Smooth muscle cell (in vitro differentiated cells): ENCODE results near the gene MRM3. TPM values are rescaled to one million over a fixed set of nuclear protein-coding genes. Genes with fewer than 3 reads are reported as not detected.

ENCODE experiments used
- DNase-seq: peaks from one replicate; lab custom pipeline; 2025; ENCODE audit not compliant: unreplicated experiment; lab: John Stamatoyannopoulos, UW
- H2AFZ ChIP-seq: fragments of 200-600 bp; sonication (generic); 2 replicates; pipeline ENCODE4 v1.6.0; 2016; ENCODE audit warnings: antibody characterized with exemption, low read depth, mild to moderate bottlenecking
- H3F3A ChIP-seq: fragments of 200-600 bp; sonication (generic); 2 replicates; pipeline ENCODE4 v1.6.0; 2017; ENCODE audit warnings: antibody characterized with exemption, low read depth
- H3K27ac ChIP-seq: fragments of 200-600 bp; sonication (generic); 2 replicates; pipeline ENCODE4 v1.5.1; 2016; ENCODE audit warnings: low read depth, mild to moderate bottlenecking
- H3K27me3 ChIP-seq: fragments of 200-600 bp; sonication (generic); 2 replicates; pipeline ENCODE4 v1.6.1; 2016; ENCODE audit warnings: low read depth, mild to moderate bottlenecking
- H3K36me3 ChIP-seq: fragments of 200-600 bp; sonication (generic); 2 replicates; pipeline ENCODE4 v1.5.1; 2016; ENCODE audit warnings: low read depth
- H3K4me1 ChIP-seq: fragments of 200-600 bp; sonication (generic); 2 replicates; pipeline ENCODE4 v1.5.1; 2016; ENCODE audit warnings: low read depth
- H3K4me2 ChIP-seq: fragments of 200-600 bp; sonication (generic); 2 replicates; pipeline ENCODE4 v1.6.0; 2016; ENCODE audit warnings: mild to moderate bottlenecking
- H3K4me3 ChIP-seq: fragments of 200-600 bp; sonication (generic); 2 replicates; pipeline ENCODE4 v1.5.1; 2016; ENCODE audit warnings: mild to moderate bottlenecking
- H3K79me2 ChIP-seq: fragments of 200-600 bp; sonication (generic); 2 replicates; pipeline ENCODE4 v1.6.0; 2016; ENCODE audit warnings: low read depth, mild to moderate bottlenecking
- H3K9ac ChIP-seq: fragments of 200-600 bp; sonication (generic); 2 replicates; pipeline ENCODE4 v1.6.0; 2016; ENCODE audit warnings: low read depth
- H3K9me3 ChIP-seq: fragments of 200-600 bp; sonication (generic); replicated peaks from 2 replicates; pipeline ENCODE4 v1.5.1; 2016; ENCODE audit warnings: low read depth
- H4K20me1 ChIP-seq: fragments of 200-600 bp; sonication (generic); 2 replicates; pipeline ENCODE4 v1.6.0; 2016; ENCODE audit warnings: low read depth
- WGBS: methylation state at CpG from one replicate; pipeline ENCODE4 v1.1.7; 2016; ENCODE audit warnings: low lambda C conversion rate; 5-methylcytosine and 5-hydroxymethylcytosine counted together
- polyA plus RNA-seq: library from polyadenylated mRNA; unstranded; fragments of >200 nt; fragmentation: Nextera tagmentation; extraction: Ambion mirVana; gene quantifications from 2 replicates; pipeline ENCODE4 v1.2.1, GENCODE V29; 2016
- total RNA-seq: library from RNA; depleted of rRNA; stranded (reverse); fragments of >200 nt; gene quantifications from 2 replicates; pipeline ENCODE4 v1.2.3, GENCODE V29; 2014
- TF ChIP-seq, protein P1 (sequence below): fragments of 200-600 bp; sonication (generic); IDR thresholded peaks from 2 replicates; pipeline ENCODE4 v1.5.1; 2017; ENCODE audit warnings: borderline replicate concordance, mild to moderate bottlenecking, antibody characterized with exemption; ENCODE audit not compliant: insufficient read depth, poor library complexity, severe bottlenecking

Gene MRM3
- total and polyA plus RNA-seq, 2 experiments from 2014 or later, result 8.7 to 12.8 TPM

DNA sequence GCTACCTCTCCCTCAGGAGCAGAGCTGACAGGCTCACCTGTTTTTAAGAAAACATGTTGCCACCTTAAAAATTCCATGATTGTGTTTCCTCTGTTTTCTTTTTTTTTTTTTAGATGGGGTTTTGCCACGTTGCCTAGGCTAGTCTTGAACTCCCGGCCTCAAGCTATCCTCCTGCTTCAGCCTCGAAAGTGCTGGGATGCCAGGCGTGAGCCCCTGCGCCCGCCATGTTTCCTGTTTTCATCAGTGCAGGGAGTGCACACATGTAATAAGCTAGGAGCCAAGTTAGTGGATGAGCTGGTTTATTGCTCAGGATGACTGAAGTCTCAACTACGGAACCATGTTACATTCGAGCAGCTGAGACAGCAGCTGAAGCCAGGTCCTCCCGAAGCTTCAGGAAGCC is 13.6 kb downstream of the MRM3 start:
- H3K4me3 ChIP-seq, result no peak overlapping the region
- no peaks in the 10 kb centered on the region for H3K36me3 ChIP-seq
- H3K4me1 ChIP-seq, result peaks cover 4% of the 10 kb centered on the region
- WGBS, result 88% methylated on average over 9 of the region's 9 CpGs
- TF ChIP-seq, protein P1, sequence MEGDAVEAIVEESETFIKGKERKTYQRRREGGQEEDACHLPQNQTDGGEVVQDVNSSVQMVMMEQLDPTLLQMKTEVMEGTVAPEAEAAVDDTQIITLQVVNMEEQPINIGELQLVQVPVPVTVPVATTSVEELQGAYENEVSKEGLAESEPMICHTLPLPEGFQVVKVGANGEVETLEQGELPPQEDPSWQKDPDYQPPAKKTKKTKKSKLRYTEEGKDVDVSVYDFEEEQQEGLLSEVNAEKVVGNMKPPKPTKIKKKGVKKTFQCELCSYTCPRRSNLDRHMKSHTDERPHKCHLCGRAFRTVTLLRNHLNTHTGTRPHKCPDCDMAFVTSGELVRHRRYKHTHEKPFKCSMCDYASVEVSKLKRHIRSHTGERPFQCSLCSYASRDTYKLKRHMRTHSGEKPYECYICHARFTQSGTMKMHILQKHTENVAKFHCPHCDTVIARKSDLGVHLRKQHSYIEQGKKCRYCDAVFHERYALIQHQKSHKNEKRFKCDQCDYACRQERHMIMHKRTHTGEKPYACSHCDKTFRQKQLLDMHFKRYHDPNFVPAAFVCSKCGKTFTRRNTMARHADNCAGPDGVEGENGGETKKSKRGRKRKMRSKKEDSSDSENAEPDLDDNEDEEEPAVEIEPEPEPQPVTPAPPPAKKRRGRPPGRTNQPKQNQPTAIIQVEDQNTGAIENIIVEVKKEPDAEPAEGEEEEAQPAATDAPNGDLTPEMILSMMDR, result no peak
- H3K79me2 ChIP-seq, result no peaks in the 10 kb centered on the region
- no peak overlapping the region for H3K4me2 ChIP-seq
- no peak overlapping the region for H2AFZ ChIP-seq
- no peak overlapping the region for H3K27ac ChIP-seq
- H3K9ac ChIP-seq, result no peak overlapping the region
- H3K27me3 ChIP-seq, result no peaks in the 10 kb centered on the region
- no peaks in the 10 kb centered on the region for H3K9me3 ChIP-seq
- H3F3A ChIP-seq, result peaks cover 13% of the 10 kb centered on the region
- H4K20me1 ChIP-seq, result peaks cover 13% of the 10 kb centered on the region
- DNase-seq, result no peak

DNA sequence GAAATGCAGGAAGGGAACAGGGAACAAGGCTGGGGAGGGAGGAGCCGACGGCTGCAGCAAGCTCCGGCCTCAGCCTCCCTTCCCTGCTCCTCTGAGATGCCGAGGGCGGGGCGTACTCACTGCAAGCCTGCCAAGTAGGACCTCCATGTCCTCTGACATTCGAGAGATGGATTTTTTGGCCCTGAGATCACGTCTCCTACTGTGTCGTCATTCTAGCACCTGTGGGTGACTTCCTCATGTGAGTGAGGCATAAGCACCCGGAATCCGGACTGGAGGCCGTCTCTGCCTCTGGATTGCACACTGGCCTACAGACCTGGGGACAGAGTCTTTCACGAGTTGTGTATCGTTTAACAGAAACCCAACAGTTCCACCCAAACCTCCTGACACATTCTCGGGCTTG is 14.5 kb downstream of the MRM3 start:
- no peak for DNase-seq
- no peaks in the 10 kb centered on the region for H3K27me3 ChIP-seq

DNA sequence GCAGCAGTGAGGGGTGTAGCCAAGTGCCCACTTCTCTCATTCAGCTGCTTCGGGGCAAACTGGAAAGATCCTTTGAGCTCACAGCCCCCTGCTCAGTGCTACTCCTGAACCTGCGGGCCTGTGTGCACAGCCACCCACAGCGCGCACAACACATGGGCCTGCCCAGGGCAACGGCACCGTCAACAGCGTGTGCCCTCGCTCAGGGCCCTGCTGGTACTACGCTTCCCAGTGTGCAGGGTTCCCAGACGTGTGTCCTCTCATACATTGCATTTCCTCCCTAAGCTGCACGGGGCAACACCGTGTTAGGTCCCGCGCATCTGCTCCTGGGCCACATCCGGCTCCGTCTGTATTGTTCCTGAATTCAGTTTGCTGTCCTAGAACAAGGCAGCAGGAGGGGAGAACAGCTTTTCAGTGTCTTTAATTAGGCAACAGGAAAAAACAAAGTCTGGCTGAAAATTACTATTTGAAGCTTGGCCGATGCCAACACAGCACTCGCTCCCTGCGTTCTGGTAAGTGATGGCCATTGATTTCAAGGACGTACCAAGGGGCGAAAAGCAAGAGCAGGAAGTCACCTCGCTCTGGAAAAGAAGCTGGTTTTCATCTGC is 15.2 kb downstream of the MRM3 start:
- Histone ChIP-seq H3K9ac (no peak overlapping the region), H4K20me1 (peaks cover 20% of the 10 kb centered on the region), H3K9me3 (no peaks in the 10 kb centered on the region), H3K27me3 (no peaks in the 10 kb centered on the region), H3F3A (peaks cover 7% of the 10 kb centered on the region), H3K36me3 (no peaks in the 10 kb centered on the region), H3K27ac (no peak overlapping the region), H3K79me2 (no peaks in the 10 kb centered on the region), H3K4me1 (peaks cover 4% of the 10 kb centered on the region), H3K4me2 (no peak overlapping the region), H3K4me3 (no peak overlapping the region), H2AFZ (no peak overlapping the region)
- no peak for DNase-seq
- WGBS, result 98% methylated on average over 22 of the region's 22 CpGs
- TF ChIP-seq, protein P1, result no peak

More for the DNA sequence above, 14.5 kb downstream of the MRM3 start:
- no peak overlapping the region for H3K4me2 ChIP-seq
- peaks cover 13% of the 10 kb centered on the region for H4K20me1 ChIP-seq
- H3F3A ChIP-seq, result peaks cover 7% of the 10 kb centered on the region
- WGBS, result 98% methylated on average over 15 of the region's 15 CpGs
- peaks cover 4% of the 10 kb centered on the region for H3K4me1 ChIP-seq
- no peaks in the 10 kb centered on the region for H3K79me2 ChIP-seq
- H2AFZ ChIP-seq, result no peak overlapping the region
- H3K36me3 ChIP-seq, result no peaks in the 10 kb centered on the region
- TF ChIP-seq, protein P1, result no peak
- no peak overlapping the region for H3K27ac ChIP-seq
- no peak overlapping the region for H3K9ac ChIP-seq
- H3K4me3 ChIP-seq, result no peak overlapping the region
- H3K9me3 ChIP-seq, result no peaks in the 10 kb centered on the region

DNA sequence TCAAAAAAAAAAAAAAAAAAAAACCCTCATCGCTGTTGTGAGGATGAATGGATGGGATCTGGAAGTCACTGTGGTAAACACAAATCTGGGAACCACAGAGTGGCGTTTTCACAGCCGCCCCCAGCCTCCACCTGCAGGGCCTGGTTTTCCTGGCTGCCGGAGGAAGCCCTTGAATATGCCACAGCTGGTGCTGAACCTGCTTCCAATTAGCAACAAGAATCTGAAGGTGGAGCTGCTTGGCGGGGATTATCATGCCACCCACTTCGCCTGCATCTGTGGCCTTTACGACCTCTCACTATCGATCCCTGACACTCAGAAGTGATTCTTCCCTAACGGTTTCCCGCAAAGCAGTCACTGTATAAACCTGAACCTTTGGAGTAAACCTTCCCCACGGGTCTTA is 16.1 kb downstream of the MRM3 start:
- Histone ChIP-seq H2AFZ (no peak overlapping the region), H3K4me1 (peaks cover 4% of the 10 kb centered on the region), H3K27me3 (no peaks in the 10 kb centered on the region), H3K9me3 (no peaks in the 10 kb centered on the region), H3K4me3 (no peak overlapping the region), H3K4me2 (no peak overlapping the region), H4K20me1 (peaks cover 26% of the 10 kb centered on the region), H3K79me2 (no peaks in the 10 kb centered on the region), H3K27ac (no peak overlapping the region), H3K9ac (no peak overlapping the region), H3F3A (peaks cover 7% of the 10 kb centered on the region), H3K36me3 (no peaks in the 10 kb centered on the region)
- TF ChIP-seq, protein P1, result no peak
- WGBS, result 64% methylated on average over 11 of the region's 11 CpGs
- no peak for DNase-seq
